ENCODE measurements around the gene FOXE3. TPM values are rescaled to one million over a fixed set of nuclear protein-coding genes. Genes with fewer than 3 reads are reported as not detected.

The FOXE3 gene
- total RNA-seq, 1 experiment from 2014 or later = 0.28 TPM

DNA sequence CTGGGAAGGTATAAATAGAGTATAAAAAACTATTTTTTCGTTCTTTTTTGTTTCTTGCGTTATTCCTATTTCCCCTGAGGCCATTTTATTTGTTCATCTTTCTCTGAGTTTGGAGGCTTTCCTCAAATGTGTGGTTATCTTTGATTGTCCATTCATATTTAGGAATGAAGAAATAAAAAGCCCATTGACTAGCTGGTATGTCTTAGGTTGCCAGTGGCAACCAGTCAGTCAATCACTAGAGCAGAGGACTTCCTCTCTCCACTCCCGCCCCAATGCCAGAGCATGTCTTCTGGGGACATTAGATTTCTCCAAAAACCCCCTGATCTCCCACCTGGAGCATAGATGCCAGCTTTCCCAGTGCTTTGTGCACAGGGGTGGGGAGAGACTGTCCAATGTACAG is 20.7 kb upstream of the FOXE3 start:
- Histone ChIP-seq H3K9me3 (ENCODE audit: insufficient read depth, low read depth) (no peaks in the 10 kb centered on the region), H3K36me3 (ENCODE audit: low read depth) (no peaks in the 10 kb centered on the region), H3K27me3 (ENCODE audit: insufficient read depth, low read depth) (no peaks in the 10 kb centered on the region), H3K9me2 (ENCODE audit: insufficient read depth) (no peaks in the 10 kb centered on the region), H3K79me2 (ENCODE audit: low read depth) (no peaks in the 10 kb centered on the region), H3K27ac (no peak overlapping the region), H3F3A (ENCODE audit: insufficient read depth, low read depth) (no peaks in the 10 kb centered on the region), H3K4me2 (no peak overlapping the region), H2AFZ (no peak overlapping the region), H3K4me1 (replicated peaks; ENCODE audit: insufficient read depth) (peaks cover 9% of the 10 kb centered on the region; the same call in 1 of the 2 replicates), H4K20me1 (ENCODE audit: insufficient read depth) (no peaks in the 10 kb centered on the region), H3K4me3 (no peak overlapping the region)
- ChIA-PET CTCF (no interaction called here), POLR2A (ENCODE audit: unreplicated experiment) (no interaction called here)
- TF ChIP-seq, protein P1, sequence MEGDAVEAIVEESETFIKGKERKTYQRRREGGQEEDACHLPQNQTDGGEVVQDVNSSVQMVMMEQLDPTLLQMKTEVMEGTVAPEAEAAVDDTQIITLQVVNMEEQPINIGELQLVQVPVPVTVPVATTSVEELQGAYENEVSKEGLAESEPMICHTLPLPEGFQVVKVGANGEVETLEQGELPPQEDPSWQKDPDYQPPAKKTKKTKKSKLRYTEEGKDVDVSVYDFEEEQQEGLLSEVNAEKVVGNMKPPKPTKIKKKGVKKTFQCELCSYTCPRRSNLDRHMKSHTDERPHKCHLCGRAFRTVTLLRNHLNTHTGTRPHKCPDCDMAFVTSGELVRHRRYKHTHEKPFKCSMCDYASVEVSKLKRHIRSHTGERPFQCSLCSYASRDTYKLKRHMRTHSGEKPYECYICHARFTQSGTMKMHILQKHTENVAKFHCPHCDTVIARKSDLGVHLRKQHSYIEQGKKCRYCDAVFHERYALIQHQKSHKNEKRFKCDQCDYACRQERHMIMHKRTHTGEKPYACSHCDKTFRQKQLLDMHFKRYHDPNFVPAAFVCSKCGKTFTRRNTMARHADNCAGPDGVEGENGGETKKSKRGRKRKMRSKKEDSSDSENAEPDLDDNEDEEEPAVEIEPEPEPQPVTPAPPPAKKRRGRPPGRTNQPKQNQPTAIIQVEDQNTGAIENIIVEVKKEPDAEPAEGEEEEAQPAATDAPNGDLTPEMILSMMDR (conservative IDR thresholded peaks at IDR 0.05) = no peak
- no peak for TF ChIP-seq EZH2 (IDR thresholded peaks at IDR 0.05; ENCODE audit: low read depth)
- intact Hi-C loops (cut with micrococcal nuclease; ENCODE audit: unreplicated experiment) = no loop called here
- BruUV-seq (replicated peaks) = no TSS peak
- DNase-seq = no peak

DNA sequence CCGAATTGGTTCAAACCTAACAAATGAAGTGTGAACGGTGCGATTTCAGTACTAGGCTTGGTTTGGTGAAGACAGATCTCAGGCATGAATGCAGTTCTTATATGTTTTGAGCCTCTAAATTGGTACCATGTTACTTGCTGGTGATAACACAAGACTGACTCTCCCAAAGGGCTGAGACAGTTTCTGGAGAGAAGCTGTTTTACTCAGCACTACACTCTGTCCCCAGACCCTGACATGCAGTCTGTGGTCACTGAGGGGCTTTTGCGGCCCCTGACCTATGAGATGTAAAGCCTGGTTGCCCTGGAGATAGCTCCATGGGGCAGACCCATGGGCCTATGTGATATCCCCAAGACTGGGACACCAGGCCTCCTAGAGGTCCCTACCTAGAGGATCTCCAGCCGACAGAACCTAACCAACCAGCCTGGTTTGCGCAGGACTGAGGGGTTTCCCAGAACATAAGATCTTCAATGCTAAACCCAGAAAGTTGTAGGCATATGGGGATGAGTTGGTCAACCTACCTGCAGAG is 19.4 kb upstream of the FOXE3 start:
- Histone ChIP-seq H3K9me3 (ENCODE audit: insufficient read depth, low read depth) (no peaks in the 10 kb centered on the region), H3K4me3 (no peak overlapping the region), H3K27me3 (ENCODE audit: insufficient read depth, low read depth) (no peaks in the 10 kb centered on the region), H3K27ac (no peak overlapping the region), H3K9me2 (ENCODE audit: insufficient read depth) (no peaks in the 10 kb centered on the region), H2AFZ (no peak overlapping the region), H4K20me1 (ENCODE audit: insufficient read depth) (no peaks in the 10 kb centered on the region), H3K79me2 (ENCODE audit: low read depth) (no peaks in the 10 kb centered on the region), H3F3A (ENCODE audit: insufficient read depth, low read depth) (no peaks in the 10 kb centered on the region), H3K36me3 (ENCODE audit: low read depth) (no peaks in the 10 kb centered on the region), H3K4me1 (replicated peaks; ENCODE audit: insufficient read depth) (peaks cover 9% of the 10 kb centered on the region; the same call in 1 of the 2 replicates), H3K4me2 (no peak overlapping the region)
- BruUV-seq (replicated peaks) = no TSS peak
- intact Hi-C loops (cut with micrococcal nuclease; ENCODE audit: unreplicated experiment) = no loop called here
- DNase-seq = no peak
- TF ChIP-seq, protein P1 (conservative IDR thresholded peaks at IDR 0.05) = no peak
- no peak for TF ChIP-seq EZH2 (IDR thresholded peaks at IDR 0.05; ENCODE audit: low read depth)
- CTCF ChIA-PET = no interaction called here
- POLR2A ChIA-PET (ENCODE audit: unreplicated experiment) = no interaction called here

DNA sequence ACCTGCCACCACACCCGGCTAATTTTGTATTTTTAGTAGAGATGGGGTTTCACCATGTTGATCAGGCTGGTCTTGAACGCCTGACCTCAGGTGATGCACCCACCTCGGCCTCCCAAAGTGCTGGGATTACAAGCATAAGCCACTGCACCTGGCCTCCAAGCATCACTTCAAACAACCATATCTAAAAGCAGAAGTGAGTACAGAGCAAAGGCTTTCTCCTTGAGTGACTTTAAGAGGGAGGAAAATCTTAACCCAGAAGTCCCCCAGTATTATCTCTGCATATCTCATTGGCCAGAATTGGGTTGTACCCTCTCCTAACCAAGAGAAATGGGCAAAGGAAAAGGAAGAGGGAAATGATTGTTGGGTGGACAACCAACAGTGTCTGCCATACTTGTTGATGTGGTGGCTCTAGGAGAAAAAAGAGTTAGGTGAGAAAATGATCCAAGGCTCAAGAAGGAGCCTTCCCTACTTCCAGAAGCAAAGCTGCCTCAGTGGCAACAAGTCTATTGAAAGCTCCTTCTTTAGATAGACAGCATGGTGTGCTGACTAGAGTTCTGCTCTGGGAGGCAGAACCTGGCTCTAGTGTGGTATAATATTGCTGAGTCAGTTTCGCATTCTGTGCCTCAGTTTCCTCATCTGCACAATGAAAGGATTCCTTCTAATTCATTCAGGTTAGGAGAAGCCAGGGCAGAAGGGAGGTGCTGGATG is 16.8 kb upstream of the FOXE3 start:
- CTCF ChIA-PET = no interaction called here
- intact Hi-C loops (cut with micrococcal nuclease; ENCODE audit: unreplicated experiment) = no loop called here
- H3F3A ChIP-seq (ENCODE audit: insufficient read depth, low read depth) = no peaks in the 10 kb centered on the region
- H3K79me2 ChIP-seq (ENCODE audit: low read depth) = no peaks in the 10 kb centered on the region
- TF ChIP-seq EZH2 (IDR thresholded peaks at IDR 0.05; ENCODE audit: low read depth) = no peak
- TF ChIP-seq, protein P1 (conservative IDR thresholded peaks at IDR 0.05) = no peak
- POLR2A ChIA-PET (ENCODE audit: unreplicated experiment) = no interaction called here
- no peak for DNase-seq
- no peaks in the 10 kb centered on the region for H3K9me3 ChIP-seq (ENCODE audit: insufficient read depth, low read depth)
- no peaks in the 10 kb centered on the region for H3K36me3 ChIP-seq (ENCODE audit: low read depth)
- H3K4me2 ChIP-seq = no peak overlapping the region
- H3K27ac ChIP-seq = no peak overlapping the region
- H4K20me1 ChIP-seq (ENCODE audit: insufficient read depth) = no peaks in the 10 kb centered on the region
- H3K27me3 ChIP-seq (ENCODE audit: insufficient read depth, low read depth) = no peaks in the 10 kb centered on the region
- no peak overlapping the region for H2AFZ ChIP-seq
- H3K4me1 ChIP-seq (replicated peaks; ENCODE audit: insufficient read depth) = no peaks in the 10 kb centered on the region
- BruUV-seq (replicated peaks) = no TSS peak
- no peaks in the 10 kb centered on the region for H3K9me2 ChIP-seq (ENCODE audit: insufficient read depth)
- no peak overlapping the region for H3K4me3 ChIP-seq

All from PC-9 (cell line).